H9 (cell line): ENCODE measurements around the gene DCAF5. TPM values are rescaled to one million over a fixed set of nuclear protein-coding genes. Genes with fewer than 3 reads are reported as not detected.

Experiments used
- DNase-seq: peaks from one replicate; pipeline ENCODE4 v3.0.0-alpha.2; 2017
- H2AFZ ChIP-seq: one replicate; pipeline ENCODE4 v1.6.1; 2013; ENCODE audit warnings: mild to moderate bottlenecking, low read length, control low read depth, moderate library complexity
- H2AK5ac ChIP-seq: 2 replicates; pipeline ENCODE4 v1.6.1; 2013; ENCODE audit warnings: low read length, control low read depth, mixed read lengths; ENCODE audit not compliant: insufficient read length
- H2BK120ac ChIP-seq: one replicate; pipeline ENCODE4 v1.6.1; 2013; ENCODE audit warnings: low read depth, mild to moderate bottlenecking, low read length, control low read depth, inconsistent platforms; ENCODE audit not compliant: poor library complexity, severe bottlenecking
- H2BK12ac ChIP-seq: 2 replicates; pipeline ENCODE4 v1.6.1; 2013; ENCODE audit warnings: low read length, control low read depth, mixed read lengths, low read depth; ENCODE audit not compliant: insufficient read length
- H2BK15ac ChIP-seq: 2 replicates; pipeline ENCODE4 v1.6.1; 2013; ENCODE audit warnings: low read depth, low read length, control low read depth
- H2BK20ac ChIP-seq: one replicate; pipeline ENCODE4 v1.6.1; 2013; ENCODE audit warnings: low read depth, mild to moderate bottlenecking, low read length, control low read depth, inconsistent platforms; ENCODE audit not compliant: poor library complexity, severe bottlenecking
- H2BK5ac ChIP-seq: 2 replicates; pipeline ENCODE4 v1.6.1; 2013; ENCODE audit warnings: low read length, control low read depth, mixed read lengths; ENCODE audit not compliant: insufficient read length
- H3K14ac ChIP-seq: 2 replicates; pipeline ENCODE4 v1.6.1; 2013; ENCODE audit warnings: low read length, control low read depth; ENCODE audit not compliant: insufficient read depth
- H3K18ac ChIP-seq: 2 replicates; pipeline ENCODE4 v1.6.1; 2013; ENCODE audit warnings: low read depth, mild to moderate bottlenecking, mixed read lengths, low read length, control low read depth; ENCODE audit not compliant: insufficient read length
- H3K23ac ChIP-seq: 2 replicates; pipeline ENCODE4 v1.6.1; 2013; ENCODE audit warnings: low read length, control low read depth, mixed read lengths, low read depth; ENCODE audit not compliant: insufficient read length
- H3K23me2 ChIP-seq: 2 replicates; pipeline ENCODE4 v1.6.1; 2013; ENCODE audit warnings: low read depth, mild to moderate bottlenecking, mixed read lengths, low read length, control low read depth; ENCODE audit not compliant: insufficient read length, poor library complexity, severe bottlenecking
- H3K27ac ChIP-seq: 2 replicates; pipeline ENCODE4 v1.5.1; 2013; ENCODE audit warnings: low read length, control low read depth, mixed read lengths, low read depth; ENCODE audit not compliant: insufficient read length
- H3K27me3 ChIP-seq: 2 replicates; pipeline ENCODE4 v1.6.1; 2013; ENCODE audit warnings: low read length, control low read depth, inconsistent platforms; ENCODE audit not compliant: insufficient read depth
- H3K4ac ChIP-seq: 2 replicates; pipeline ENCODE4 v1.6.1; 2013; ENCODE audit warnings: low read depth, mild to moderate bottlenecking, control low read depth, inconsistent platforms, low read length, moderate library complexity
- H3K4me1 ChIP-seq: 2 replicates; pipeline ENCODE4 v1.6.1; 2013; ENCODE audit warnings: low read length, control low read depth, inconsistent platforms; ENCODE audit not compliant: insufficient read depth
- H3K4me2 ChIP-seq: 2 replicates; pipeline ENCODE4 v1.6.1; 2013; ENCODE audit warnings: low read length, control low read depth, mixed read lengths; ENCODE audit not compliant: insufficient read length, insufficient read depth
- H3K56ac ChIP-seq: 2 replicates; pipeline ENCODE4 v1.6.1; 2013; ENCODE audit warnings: low read depth, mild to moderate bottlenecking, mixed read lengths, low read length, control low read depth; ENCODE audit not compliant: insufficient read length
- H3K79me1 ChIP-seq: 2 replicates; pipeline ENCODE4 v1.6.1; 2013; ENCODE audit warnings: low read depth, mild to moderate bottlenecking, moderate library complexity, low read length, control low read depth, inconsistent platforms; ENCODE audit not compliant: insufficient read depth, poor library complexity, severe bottlenecking
- H3K79me2 ChIP-seq: 2 replicates; pipeline ENCODE4 v1.6.1; 2013; ENCODE audit warnings: low read length, control low read depth, inconsistent platforms; ENCODE audit not compliant: insufficient read depth
- H3K9ac ChIP-seq: 2 replicates; pipeline ENCODE4 v1.6.1; 2013; ENCODE audit warnings: low read length, control low read depth, mixed read lengths; ENCODE audit not compliant: insufficient read length; ENCODE audit errors: extremely low read depth
- H3K9me3 ChIP-seq: one replicate; pipeline ENCODE4 v1.6.1; 2013; ENCODE audit warnings: low read depth, low read length, inconsistent platforms; ENCODE audit not compliant: control insufficient read depth
- H3T11ph ChIP-seq: one replicate; pipeline ENCODE4 v1.6.1; 2013; ENCODE audit warnings: mild to moderate bottlenecking, low read length, control low read depth, inconsistent platforms
- H4K20me1 ChIP-seq: one replicate; pipeline ENCODE4 v1.6.1; 2013; ENCODE audit not compliant: control insufficient read depth, insufficient read length, insufficient read depth
- H4K5ac ChIP-seq: 2 replicates; pipeline ENCODE4 v1.6.1; 2013; ENCODE audit warnings: low read depth, mild to moderate bottlenecking, mixed read lengths, low read length, control low read depth; ENCODE audit not compliant: insufficient read length
- H4K8ac ChIP-seq: replicated peaks from 2 replicates; pipeline ENCODE4 v1.6.1; 2013; ENCODE audit warnings: low read length, control low read depth, mixed read lengths, low read depth; ENCODE audit not compliant: insufficient read length
- H4K91ac ChIP-seq: 2 replicates; pipeline ENCODE4 v1.6.1; 2013; ENCODE audit warnings: low read depth, mild to moderate bottlenecking, moderate library complexity, mixed read lengths, low read length, control low read depth; ENCODE audit not compliant: insufficient read length
- H3K27ac Mint-ChIP-seq, 3 experiments: 2 replicates in 2 of 3; 3 replicates in 1 of 3; pipeline ENCODE4 v1.8.0; 2020 to 2021; ENCODE audit warnings: mixed read lengths in 3 of 3, mild to moderate bottlenecking in 1 of 3, moderate library complexity in 1 of 3
- H3K27me3 Mint-ChIP-seq: 2 replicates; pipeline ENCODE4 v1.8.0; 2021; ENCODE audit warnings: low read depth, mild to moderate bottlenecking, moderate library complexity, mixed read lengths
- H3K36me3 Mint-ChIP-seq, 3 experiments: 2 replicates in 2 of 3; 3 replicates in 1 of 3; pipeline ENCODE4 v1.8.0; 2020 to 2021; ENCODE audit warnings: low read depth in 3 of 3, mixed read lengths in 3 of 3; ENCODE audit not compliant: insufficient read depth in 1 of 3
- H3K4me1 Mint-ChIP-seq, 2 experiments: 2 replicates each; pipeline ENCODE4 v1.8.0; 2020; ENCODE audit warnings: mixed read lengths in 2 of 2
- H3K4me3 Mint-ChIP-seq, 2 experiments: 2 replicates in 1 of 2; 3 replicates in 1 of 2; pipeline ENCODE4 v1.8.0; 2020 to 2021; ENCODE audit warnings: mild to moderate bottlenecking in 2 of 2, mixed read lengths in 2 of 2, moderate library complexity in 1 of 2
- H3K9me3 Mint-ChIP-seq, 2 experiments: 2 replicates in 1 of 2; 3 replicates in 1 of 2; pipeline ENCODE4 v1.8.0; 2020; ENCODE audit warnings: mild to moderate bottlenecking in 2 of 2, mixed read lengths in 2 of 2, moderate library complexity in 1 of 2
- WGBS: extraction: QIAGEN DNeasy Blood & Tissue Kit; methylation state at CpG from one replicate; pipeline ENCODE4 v1.1.7; 2013; ENCODE audit warnings: missing lambda C conversion rate, low lambda C conversion rate, mixed read lengths; ENCODE audit not compliant: insufficient read length; ENCODE audit errors: extremely low coverage; 5-methylcytosine and 5-hydroxymethylcytosine counted together
- total RNA-seq: library from RNA; stranded (reverse); gene quantifications from 2 replicates; pipeline ENCODE4 v1.2.1, GENCODE V29; 2021
- TF ChIP-seq, protein P1 (sequence below): fragments of 200-600 bp; sonication (generic); conservative IDR thresholded peaks from 3 replicates; pipeline ENCODE4 v1.8.0; 2021; ENCODE audit warnings: antibody characterized with exemption, mild to moderate bottlenecking

The DCAF5 gene
- total RNA-seq, 1 experiment from 2014 or later: 31.4 TPM

DNA sequence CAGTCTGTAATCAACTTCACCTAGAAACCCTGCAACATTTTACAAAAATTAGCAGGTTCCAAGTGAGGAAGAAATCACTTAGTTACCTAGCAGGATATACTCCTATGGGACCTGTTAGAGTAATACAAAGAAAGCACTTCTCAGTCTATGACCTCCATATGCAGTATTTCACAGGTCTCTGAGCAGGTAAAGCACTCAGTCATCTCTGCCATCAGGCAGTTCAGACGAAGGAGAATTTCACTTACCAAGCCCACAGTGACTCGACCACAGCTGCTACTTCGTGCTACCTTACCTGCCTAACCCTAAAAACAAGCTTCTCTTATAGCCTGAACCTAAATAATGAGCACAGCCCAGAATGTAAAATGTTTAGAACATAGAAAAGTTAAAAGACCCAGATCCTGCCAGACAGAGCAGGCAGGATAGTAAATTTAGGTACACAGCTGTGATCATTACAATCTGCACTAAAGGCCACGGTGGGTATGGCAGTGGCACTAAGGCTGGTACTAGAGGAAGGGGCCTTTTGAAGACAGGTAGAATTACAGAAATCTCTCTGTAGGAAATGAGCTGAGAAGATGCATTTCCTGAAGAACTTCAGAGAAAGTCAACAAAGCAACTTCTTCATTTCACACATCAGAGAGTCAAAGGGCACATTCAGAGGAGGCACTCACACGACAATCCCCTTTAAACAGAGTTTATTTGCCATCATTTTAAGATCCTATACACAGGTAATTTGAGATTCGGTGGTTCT is 35.7 kb downstream of the DCAF5 start:
- no peaks in the 10 kb centered on the region for H3K4me1 ChIP-seq
- no peaks in the 10 kb centered on the region for H3K27me3 ChIP-seq
- no peak overlapping the region for H2AFZ ChIP-seq
- H2BK20ac ChIP-seq: no peak overlapping the region
- no peak overlapping the region for H4K8ac ChIP-seq
- H3K4me2 ChIP-seq: no peak overlapping the region
- no peak overlapping the region for H4K5ac ChIP-seq
- Mint-ChIP-seq H3K9me3 (no peaks in the 10 kb centered on the region), H3K36me3 (peaks cover 0 to 20% (median 10%) of the 10 kb centered on the region in 3 experiments; a peak in 5 of 7 replicates), H3K4me1 (no peaks in the 10 kb centered on the region), H3K27ac (no peak overlapping the region; a peak in 3 of 7 replicates), H3K4me3 (no peak overlapping the region), H3K27me3 (no peaks in the 10 kb centered on the region)
- H2BK120ac ChIP-seq: no peak overlapping the region
- H4K20me1 ChIP-seq: no peaks in the 10 kb centered on the region
- H3K23ac ChIP-seq: no peak overlapping the region
- no peak overlapping the region for H3K4ac ChIP-seq
- no CpG with 5 or more reads among the region's 6 CpGs for WGBS
- DNase-seq: no peak
- H3K9ac ChIP-seq: no peak overlapping the region
- H3K23me2 ChIP-seq: no peaks in the 10 kb centered on the region
- no peak overlapping the region for H3T11ph ChIP-seq
- no peak overlapping the region for H2BK12ac ChIP-seq
- no peak overlapping the region for H3K18ac ChIP-seq
- no peak overlapping the region for H2BK5ac ChIP-seq
- no peak overlapping the region for H4K91ac ChIP-seq
- no peaks in the 10 kb centered on the region for H3K79me1 ChIP-seq
- no peaks in the 10 kb centered on the region for H3K9me3 ChIP-seq
- no peaks in the 10 kb centered on the region for H3K79me2 ChIP-seq
- TF ChIP-seq, protein P1, sequence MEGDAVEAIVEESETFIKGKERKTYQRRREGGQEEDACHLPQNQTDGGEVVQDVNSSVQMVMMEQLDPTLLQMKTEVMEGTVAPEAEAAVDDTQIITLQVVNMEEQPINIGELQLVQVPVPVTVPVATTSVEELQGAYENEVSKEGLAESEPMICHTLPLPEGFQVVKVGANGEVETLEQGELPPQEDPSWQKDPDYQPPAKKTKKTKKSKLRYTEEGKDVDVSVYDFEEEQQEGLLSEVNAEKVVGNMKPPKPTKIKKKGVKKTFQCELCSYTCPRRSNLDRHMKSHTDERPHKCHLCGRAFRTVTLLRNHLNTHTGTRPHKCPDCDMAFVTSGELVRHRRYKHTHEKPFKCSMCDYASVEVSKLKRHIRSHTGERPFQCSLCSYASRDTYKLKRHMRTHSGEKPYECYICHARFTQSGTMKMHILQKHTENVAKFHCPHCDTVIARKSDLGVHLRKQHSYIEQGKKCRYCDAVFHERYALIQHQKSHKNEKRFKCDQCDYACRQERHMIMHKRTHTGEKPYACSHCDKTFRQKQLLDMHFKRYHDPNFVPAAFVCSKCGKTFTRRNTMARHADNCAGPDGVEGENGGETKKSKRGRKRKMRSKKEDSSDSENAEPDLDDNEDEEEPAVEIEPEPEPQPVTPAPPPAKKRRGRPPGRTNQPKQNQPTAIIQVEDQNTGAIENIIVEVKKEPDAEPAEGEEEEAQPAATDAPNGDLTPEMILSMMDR: no peak
- H2BK15ac ChIP-seq: no peak overlapping the region
- no peak overlapping the region for H2AK5ac ChIP-seq
- no peak overlapping the region for H3K14ac ChIP-seq
- H3K56ac ChIP-seq: no peak overlapping the region
- no peak overlapping the region for H3K27ac ChIP-seq
